T47D (cell line): ENCODE measurements around the gene INSYN2B.

Experiments used
- DNase-seq, 2 experiments: peaks; one replicate each; pipeline versions ENCODE4 v3.0.0 to v3.0.0-alpha.2; 2011 to 2012; ENCODE audit warnings: low read depth in 1 of 2, low spot score in 1 of 2
- JUND ChIP-seq: IDR thresholded peaks from 2 replicates; pipeline ENCODE4 v1.6.1; 2012; ENCODE audit warnings: low read depth
- in situ Hi-C: cut with HindIII; loops from 2 replicates; pipeline ENCODE4 v1.10.0; 2016; ENCODE audit warnings: low sequenced_read_pairs, low pct_unique_long_range_greater_than_20kb

INSYN2B gene

GRCh38 chr5:169893010-169893409 lies 87.3 kb downstream of the INSYN2B start:
- in situ Hi-C loops = no loop called here
- TF ChIP-seq JUND = no peak
- no peak for DNase-seq

GRCh38 chr5:169889572-169889971 lies 90.7 kb downstream of the INSYN2B start:
- DNase-seq = no peak
- in situ Hi-C loops = no loop called here
- TF ChIP-seq JUND = no peak

- in situ Hi-C loops = no loop called here
- no peak for DNase-seq
- TF ChIP-seq JUND = no peak
These were observed 93.6 kb downstream of the INSYN2B start for GRCh38 chr5:169886677-169887076.

- no peak for DNase-seq
- in situ Hi-C loops = no loop called here
- TF ChIP-seq JUND = no peak
These were observed 94.3 kb downstream of the INSYN2B start for GRCh38 chr5:169886033-169886432.

GRCh38 chr5:169881702-169882303 lies 98.5 kb downstream of the INSYN2B start:
- TF ChIP-seq JUND = no peak
- in situ Hi-C loops = no loop called here
- no peak for DNase-seq

- in situ Hi-C loops = no loop called here
- no peak for TF ChIP-seq JUND
- DNase-seq = no peak
These were observed 99.5 kb downstream of the INSYN2B start for GRCh38 chr5:169880785-169881184.

DNA sequence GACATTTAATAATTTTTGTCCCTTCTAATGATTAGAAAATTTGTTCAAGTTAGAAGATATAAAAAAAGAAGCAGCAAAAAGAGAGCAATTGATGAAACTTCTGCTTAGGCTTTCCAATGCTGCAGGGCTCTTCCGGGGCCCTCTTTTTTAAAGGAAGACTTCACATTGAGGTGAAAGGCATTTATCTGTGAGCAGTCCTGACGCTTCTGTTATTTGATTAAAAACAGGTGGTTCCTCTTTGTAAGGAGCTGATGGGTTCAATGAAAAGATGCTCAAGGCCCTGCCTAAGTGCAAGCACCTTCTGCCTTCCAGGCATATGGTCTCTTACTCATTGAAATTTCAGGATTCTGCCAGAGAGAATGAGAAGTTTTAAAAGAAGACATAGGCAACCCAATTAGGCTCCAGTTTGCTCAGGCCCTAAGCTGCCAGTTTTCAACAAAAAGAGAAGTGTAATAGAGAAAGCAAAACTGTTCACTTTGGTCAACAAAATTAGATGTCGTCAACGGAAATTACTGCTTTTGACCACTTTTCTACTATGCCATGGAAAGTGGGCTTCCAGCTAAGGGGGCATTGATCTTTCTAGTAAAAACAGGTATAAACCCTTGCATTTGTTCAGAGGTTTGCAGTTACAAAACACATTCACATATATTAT lies 100.2 kb downstream of the INSYN2B start:
- DNase-seq = no peak
- TF ChIP-seq JUND = no peak

DNA sequence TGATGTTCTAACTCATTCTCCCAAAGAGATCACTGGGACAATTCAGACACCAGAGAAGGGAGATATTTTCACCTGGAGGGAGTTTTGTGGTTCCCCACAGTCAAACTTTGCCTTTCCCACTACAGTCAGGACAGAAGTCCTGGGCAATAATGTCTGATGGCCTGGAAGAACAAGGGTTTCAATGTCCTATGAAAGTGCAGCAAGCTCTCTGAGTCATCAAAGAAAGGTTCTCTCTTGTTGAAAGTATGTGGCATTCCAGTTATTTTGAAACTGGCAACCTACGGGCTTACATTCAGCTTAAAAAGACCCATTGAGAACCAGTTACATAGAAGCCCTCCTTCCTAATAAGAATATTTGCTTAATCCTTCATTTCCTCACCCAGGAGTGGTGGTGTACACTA lies 103.9 kb downstream of the INSYN2B start:
- DNase-seq = no peak
- in situ Hi-C loops = no loop called here
- no peak for TF ChIP-seq JUND

More for the DNA sequence above, 100.2 kb downstream of the INSYN2B start:
- in situ Hi-C loops = no loop called here

DNA sequence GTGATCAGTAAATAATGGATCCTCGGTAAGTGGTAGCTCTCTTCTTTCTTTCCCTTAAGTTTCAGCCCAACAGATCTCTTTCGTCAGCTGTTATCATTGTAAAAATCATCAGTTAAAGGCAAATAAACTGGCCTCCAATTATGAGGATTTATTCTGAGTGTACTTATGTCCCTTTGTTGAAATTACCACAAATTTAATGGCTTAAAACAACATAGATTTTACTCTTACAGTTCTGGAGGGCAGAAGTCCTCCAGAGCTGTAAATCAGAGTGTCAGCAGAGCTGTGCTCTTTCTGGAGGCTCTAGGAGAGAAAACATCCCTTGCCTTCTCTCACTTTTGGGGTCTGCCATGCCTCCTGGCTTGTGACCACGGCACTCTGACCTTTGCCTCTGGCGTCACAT lies 104.6 kb downstream of the INSYN2B start:
- TF ChIP-seq JUND = no peak
- DNase-seq = no peak
- in situ Hi-C loops = no loop called here

DNA sequence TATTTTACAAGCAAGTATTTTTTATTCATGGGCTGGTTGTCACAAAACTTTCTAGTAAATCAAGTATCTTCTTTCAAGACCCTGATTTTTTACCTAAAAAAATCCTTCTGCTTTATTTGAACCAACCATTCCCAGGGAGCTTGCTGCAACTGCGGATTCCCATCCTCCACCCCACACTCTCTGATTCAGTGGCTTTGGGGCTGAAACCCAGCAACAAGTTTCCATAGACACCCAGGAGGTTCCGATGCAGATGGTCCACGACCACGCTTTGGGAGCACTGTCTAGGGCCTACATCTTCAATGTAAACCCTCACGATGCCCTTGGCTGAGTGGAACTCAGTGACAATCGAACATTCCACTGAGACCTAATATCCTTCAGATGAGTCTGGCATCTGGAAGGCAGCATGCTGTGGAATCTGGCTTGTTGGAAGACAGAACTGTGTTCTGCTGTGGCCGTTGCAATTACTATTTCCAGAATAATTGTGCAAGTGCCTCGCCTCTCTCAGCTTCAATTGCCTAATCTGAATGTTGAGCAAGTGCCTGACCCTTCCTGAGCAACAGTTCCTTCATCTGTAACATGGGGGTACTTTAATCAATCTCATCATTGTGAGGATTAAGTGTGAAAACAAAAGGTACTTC lies 105.1 kb downstream of the INSYN2B start:
- in situ Hi-C loops = no loop called here
- DNase-seq = no peak
- no peak for TF ChIP-seq JUND

- no peak for TF ChIP-seq JUND
- in situ Hi-C loops = no loop called here
- DNase-seq = no peak
These were observed 105.7 kb downstream of the INSYN2B start for GRCh38 chr5:169874621-169875020.

DNA sequence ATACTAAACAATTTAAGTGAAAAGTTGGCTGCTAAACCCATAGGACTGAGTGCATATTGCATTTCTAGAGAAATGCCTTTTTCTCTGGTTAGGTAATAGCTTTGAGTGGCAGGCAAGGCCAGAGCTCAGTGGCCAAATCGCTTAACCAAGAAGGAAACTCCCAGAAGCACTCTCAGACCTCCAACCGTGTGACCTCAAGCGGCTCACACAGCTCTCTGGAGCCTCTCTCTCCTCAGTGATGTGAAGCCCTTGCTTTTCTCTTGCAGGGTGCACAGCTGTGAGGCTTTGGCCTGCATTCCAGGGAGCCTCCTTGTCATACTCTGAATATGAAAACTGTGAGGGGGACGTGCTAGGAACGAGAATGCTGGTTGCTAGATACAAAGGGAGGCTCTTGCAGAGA lies 106.7 kb downstream of the INSYN2B start:
- no peak for DNase-seq
- in situ Hi-C loops = no loop called here
- TF ChIP-seq JUND = no peak

- no peak for TF ChIP-seq JUND
- in situ Hi-C loops = no loop called here
- DNase-seq = no peak
These were observed 108.3 kb downstream of the INSYN2B start for GRCh38 chr5:169871826-169872490.
